IMR-90 (cell line): ENCODE data around the gene COL4A2. TPM values are rescaled to one million over a fixed set of nuclear protein-coding genes. Genes with fewer than 3 reads are reported as not detected.

ENCODE experiments used
- ATAC-seq: fragments of 200-7000 bp; cut with Tn5 transposase; 2 replicates; pipeline ENCODE4 v1.9.1; 2020; ENCODE audit warnings: low read depth, mild to moderate bottlenecking, moderate library complexity
- BruUV-seq: library from RNA; stranded (reverse); fragments of 400-500 nt; replicated peaks from 2 replicates; lab custom pipeline; 2021; lab: Mats Ljungman, UMichigan
- CTCF ChIA-PET: fragments of 300-600 bp; formaldehyde crosslinking; extraction: SDS; loops from one replicate; lab custom pipeline; 2021; ENCODE audit warnings: antibody characterized with exemption; lab: Yijun Ruan, JAX
- POLR2A ChIA-PET: fragments of 300-600 bp; sonication (Branson Sonifier 250); formaldehyde crosslinking; loops from one replicate; lab custom pipeline; 2022; ENCODE audit warnings: antibody characterized with exemption; ENCODE audit not compliant: unreplicated experiment; lab: Charles Lee
- DNase-seq: peaks from one replicate; pipeline ENCODE4 v3.0.0; 2013
- H2AFZ ChIP-seq: replicated peaks from 2 replicates; pipeline ENCODE3; 2013; ENCODE audit warnings: low read length, mild to moderate bottlenecking; ENCODE audit not compliant: poor library complexity
- H2AK5ac ChIP-seq: 2 replicates; pipeline ENCODE4 v1.6.1; 2013; ENCODE audit warnings: low read depth, low read length, inconsistent platforms
- H2AK9ac ChIP-seq: replicated peaks from 2 replicates; pipeline ENCODE3; 2013; ENCODE audit warnings: mild to moderate bottlenecking, low read depth, low read length, moderate library complexity; ENCODE audit not compliant: poor library complexity
- H2BK120ac ChIP-seq: 2 replicates; pipeline ENCODE4 v1.6.1; 2013; ENCODE audit warnings: low read depth, low read length, inconsistent platforms
- H2BK15ac ChIP-seq: 3 replicates; pipeline ENCODE4 v1.6.1; 2013; ENCODE audit warnings: low read depth, low read length, inconsistent platforms
- H2BK20ac ChIP-seq: 2 replicates; pipeline ENCODE4 v1.6.1; 2013; ENCODE audit warnings: low read depth, mild to moderate bottlenecking, inconsistent platforms, low read length, moderate library complexity
- H2BK5ac ChIP-seq: 2 replicates; pipeline ENCODE4 v1.6.1; 2013; ENCODE audit warnings: mild to moderate bottlenecking, low read depth, low read length, inconsistent platforms; ENCODE audit not compliant: poor library complexity, severe bottlenecking
- H3K14ac ChIP-seq: replicated peaks from 2 replicates; pipeline ENCODE4 v1.6.1; 2013; ENCODE audit warnings: low read depth, low read length, inconsistent platforms
- H3K18ac ChIP-seq: 2 replicates; pipeline ENCODE4 v1.6.1; 2013; ENCODE audit warnings: low read depth, low read length, control low read depth
- H3K23ac ChIP-seq: 2 replicates; pipeline ENCODE4 v1.6.1; 2013; ENCODE audit warnings: low read depth, low read length, inconsistent platforms
- H3K27ac ChIP-seq: 2 replicates; pipeline ENCODE4 v1.5.1; 2013; ENCODE audit warnings: mild to moderate bottlenecking, control low read depth, low read length; ENCODE audit not compliant: insufficient read depth
- H3K27me3 ChIP-seq: 2 replicates; pipeline ENCODE4 v1.6.1; 2013; ENCODE audit warnings: low read length; ENCODE audit not compliant: control insufficient read depth, insufficient read depth
- H3K36me3 ChIP-seq: 2 replicates; pipeline ENCODE4 v1.6.1; 2013; ENCODE audit warnings: low read length, mixed read lengths; ENCODE audit not compliant: control insufficient read depth, insufficient read depth
- H3K4ac ChIP-seq: 2 replicates; pipeline ENCODE4 v1.6.1; 2013; ENCODE audit warnings: low read depth, low read length, inconsistent platforms
- H3K4me1 ChIP-seq: 2 replicates; pipeline ENCODE4 v1.6.1; 2013; ENCODE audit warnings: low read length, mixed read lengths; ENCODE audit not compliant: control insufficient read depth, insufficient read depth
- H3K4me2 ChIP-seq: 2 replicates; pipeline ENCODE4 v1.6.1; 2013; ENCODE audit warnings: low read depth, mild to moderate bottlenecking, control low read depth, low read length, moderate library complexity
- H3K4me3 ChIP-seq: 2 replicates; pipeline ENCODE4 v1.5.1; 2013; ENCODE audit warnings: low read depth, mild to moderate bottlenecking, control low read depth, low read length, moderate library complexity; ENCODE audit not compliant: insufficient read depth
- H3K56ac ChIP-seq: 2 replicates; pipeline ENCODE4 v1.6.1; 2013; ENCODE audit warnings: low read length, inconsistent platforms; ENCODE audit not compliant: insufficient read depth; ENCODE audit errors: extremely low read depth
- H3K79me1 ChIP-seq, 2 experiments: 2 replicates each; pipeline ENCODE4 v1.6.1; 2013; ENCODE audit warnings: low read length in 2 of 2, inconsistent platforms in 1 of 2, low read depth in 1 of 2
- H3K9ac ChIP-seq: 2 replicates; pipeline ENCODE4 v1.6.1; 2013; ENCODE audit warnings: low read depth, low read length, control low read depth
- H3K9me1 ChIP-seq: 2 replicates; pipeline ENCODE4 v1.6.1; 2013; ENCODE audit warnings: low read length, inconsistent platforms; ENCODE audit not compliant: insufficient read depth
- H3K9me3 ChIP-seq: 2 replicates; pipeline ENCODE4 v1.6.1; 2013; ENCODE audit warnings: low read length; ENCODE audit not compliant: control insufficient read depth, insufficient read depth
- H4K20me1 ChIP-seq: 2 replicates; pipeline ENCODE4 v1.6.1; 2013; ENCODE audit warnings: low read length, inconsistent platforms; ENCODE audit not compliant: insufficient read depth
- H4K5ac ChIP-seq: 2 replicates; pipeline ENCODE4 v1.6.1; 2013; ENCODE audit warnings: mild to moderate bottlenecking, low read depth, low read length, control low read depth
- H4K8ac ChIP-seq, 2 experiments: 2 replicates each; pipeline ENCODE4 v1.6.1; 2013; ENCODE audit warnings: low read depth in 2 of 2, low read length in 2 of 2, control low read depth in 1 of 2, inconsistent platforms in 1 of 2
- H4K91ac ChIP-seq: 2 replicates; pipeline ENCODE4 v1.6.1; 2013; ENCODE audit warnings: low read depth, low read length, inconsistent platforms; ENCODE audit not compliant: insufficient read depth
- FOS ChIP-seq: fragments of 150-350 bp; IDR thresholded peaks from 2 replicates; pipeline ENCODE4 v1.6.1; 2016; ENCODE audit warnings: low read depth, low read length
- RAD21 ChIP-seq: IDR thresholded peaks from 2 replicates; pipeline ENCODE4 v1.6.1; 2012; ENCODE audit warnings: low read length, improper control_type of control experiment
- SMC3 ChIP-seq: fragments of 150-350 bp; IDR thresholded peaks from 2 replicates; pipeline ENCODE4 v1.6.1; 2016; ENCODE audit warnings: low read depth, mild to moderate bottlenecking, antibody characterized with exemption, low read length, moderate library complexity
- WGBS, 2 experiments: methylation state at CpG; one replicate each; pipeline versions ENCODE4 v1.1.5 to v1.1.7; 2013; ENCODE audit warnings: missing lambda C conversion rate in 2 of 2; ENCODE audit not compliant: insufficient read length in 1 of 2; ENCODE audit errors: extremely low coverage in 2 of 2; 5-methylcytosine and 5-hydroxymethylcytosine counted together
- dilution Hi-C: fragments of 300-500 bp; cut with HindIII; formaldehyde crosslinking; loops from one replicate; pipeline ENCODE4 v1.14.3; 2018; ENCODE audit warnings: low sequenced_read_pairs; ENCODE audit not compliant: unreplicated experiment
- in situ Hi-C: fragments of 300-500 bp; cut with MboI; formaldehyde crosslinking; loops from 3 replicates; pipeline ENCODE4 v1.14.3; 2019; ENCODE audit warnings: low sequenced_read_pairs, inconsistent platforms, mixed read lengths
- intact Hi-C: fragments of 100-400 bp; cut with micrococcal nuclease; formaldehyde crosslinking; loops from 2 replicates; pipeline ENCODE4 v1.10.0; 2022
- polyA plus RNA-seq, 3 experiments: library from polyadenylated mRNA; depleted of rRNA; stranded (reverse); fragments of >200 nt; gene quantifications; 2 replicates each; pipeline ENCODE4 v1.2.3, GENCODE V29; 2012; ENCODE audit warnings: low replicate concordance in 1 of 3
- total RNA-seq: library from RNA; depleted of rRNA; stranded (reverse); fragments of >200 nt; gene quantifications from 2 replicates; pipeline ENCODE4 v1.2.3, GENCODE V29; 2012
- TF ChIP-seq, protein P1 (sequence below): fragments of 150-350 bp; IDR thresholded peaks from 2 replicates; pipeline ENCODE4 v1.6.1; 2016; ENCODE audit warnings: low read depth, mild to moderate bottlenecking, low read length, moderate library complexity, borderline replicate concordance

Gene COL4A2
- total and polyA plus RNA-seq, 2 of the 4 experiments (the other 2 are of a cell fraction): 90.7 to 457 TPM

DNA sequence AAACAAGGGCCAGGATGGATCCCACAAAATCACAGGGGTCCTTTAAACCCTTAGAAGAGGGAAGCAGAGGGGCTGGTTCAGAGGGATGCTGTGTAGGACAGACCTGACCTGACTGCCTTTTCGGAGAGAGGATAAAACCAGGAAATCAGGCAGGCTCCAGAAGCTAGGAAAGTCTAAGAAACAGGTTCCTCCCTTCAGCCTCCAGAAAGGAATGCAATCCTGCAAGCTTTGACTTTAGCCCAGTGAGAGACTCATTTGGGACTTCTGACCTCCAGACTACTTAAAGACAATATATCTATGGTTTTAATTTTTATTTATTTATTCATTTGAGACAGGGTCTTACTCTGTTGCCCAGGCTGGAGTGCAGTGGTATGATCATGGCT, 249.1 kb downstream of the COL4A2 start:
- no peak overlapping the region for H2AFZ ChIP-seq
- no peak for TF ChIP-seq FOS
- TF ChIP-seq SMC3: no peak
- TF ChIP-seq, protein P1, sequence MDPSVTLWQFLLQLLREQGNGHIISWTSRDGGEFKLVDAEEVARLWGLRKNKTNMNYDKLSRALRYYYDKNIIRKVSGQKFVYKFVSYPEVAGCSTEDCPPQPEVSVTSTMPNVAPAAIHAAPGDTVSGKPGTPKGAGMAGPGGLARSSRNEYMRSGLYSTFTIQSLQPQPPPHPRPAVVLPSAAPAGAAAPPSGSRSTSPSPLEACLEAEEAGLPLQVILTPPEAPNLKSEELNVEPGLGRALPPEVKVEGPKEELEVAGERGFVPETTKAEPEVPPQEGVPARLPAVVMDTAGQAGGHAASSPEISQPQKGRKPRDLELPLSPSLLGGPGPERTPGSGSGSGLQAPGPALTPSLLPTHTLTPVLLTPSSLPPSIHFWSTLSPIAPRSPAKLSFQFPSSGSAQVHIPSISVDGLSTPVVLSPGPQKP: no peak
- TF ChIP-seq RAD21: no peak
- no peak overlapping the region for H3K56ac ChIP-seq
- H3K79me1 ChIP-seq: peaks cover 0 to 4% of the 10 kb centered on the region in 2 experiments; a peak in 1 of 4 replicates
- H3K18ac ChIP-seq: no peak overlapping the region
- peaks cover 2% of the 10 kb centered on the region; the same call in 1 of the 2 replicates for H3K9me3 ChIP-seq
- dilution Hi-C loops: no loop called here
- H3K4ac ChIP-seq: no peak overlapping the region
- no peak overlapping the region for H4K91ac ChIP-seq
- ChIA-PET CTCF (no interaction called here), POLR2A (no interaction called here)
- no peak overlapping the region for H3K23ac ChIP-seq
- no peak overlapping the region for H2AK9ac ChIP-seq
- no peak overlapping the region for H3K9ac ChIP-seq
- no peaks in the 10 kb centered on the region for H3K27me3 ChIP-seq
- H2BK15ac ChIP-seq: no peak overlapping the region
- in situ Hi-C loops: no loop called here
- DNase-seq (no peak), ATAC-seq (no peak)
- no peak overlapping the region for H2BK20ac ChIP-seq
- H4K8ac ChIP-seq: no peak overlapping the region
- no TSS peak for BruUV-seq
- no CpG with 5 or more reads among the region's 1 CpG for WGBS, 2 experiments
- H4K5ac ChIP-seq: no peak overlapping the region
- intact Hi-C loops: no loop called here
- H3K4me2 ChIP-seq: no peak overlapping the region
- peaks cover 5% of the 10 kb centered on the region; the same call in 1 of the 2 replicates for H4K20me1 ChIP-seq
- no peaks in the 10 kb centered on the region for H3K9me1 ChIP-seq
- no peak overlapping the region for H3K27ac ChIP-seq
- 0 out of 2 replicates have a peak, but pooled peaks cover 2% of the 10 kb centered on the region for H3K36me3 ChIP-seq
- H2BK120ac ChIP-seq: no peak overlapping the region
- no peak overlapping the region for H2BK5ac ChIP-seq
- H3K4me3 ChIP-seq: no peak overlapping the region
- H2AK5ac ChIP-seq: no peak overlapping the region
- peaks cover 4% of the 10 kb centered on the region; the same call in 1 of the 2 replicates for H3K4me1 ChIP-seq
- H3K14ac ChIP-seq: no peak overlapping the region
